KG1 (cell line): ENCODE data around the gene NXN.
"Not testable (repeated sequence)": the region's sequence is repeated elsewhere in the genome, so short reads cannot be mapped to it uniquely, and the experiment has no call there.

Experiments used
- DNase-seq: peaks from one replicate; lab custom pipeline; 2025; lab: John Stamatoyannopoulos, UW

Gene NXN

GRCh38 chr17:830381-830780 is 149.2 kb downstream of the NXN start:
- DNase-seq, result no peak

GRCh38 chr17:829614-830013 is 150.0 kb downstream of the NXN start:
- DNase-seq, result not testable (repeated sequence)

GRCh38 chr17:828761-829160 is 150.8 kb downstream of the NXN start:
- DNase-seq, result no peak

- no peak for DNase-seq
These were observed 152.8 kb downstream of the NXN start for GRCh38 chr17:826778-827177.

- DNase-seq, result no peak
These were observed 154.4 kb downstream of the NXN start for GRCh38 chr17:825216-825615.

GRCh38 chr17:824378-824777 is 155.2 kb downstream of the NXN start:
- DNase-seq, result no peak

GRCh38 chr17:823501-823902 is 156.1 kb downstream of the NXN start:
- DNase-seq, result no peak

GRCh38 chr17:819251-819650 is 160.3 kb downstream of the NXN start:
- DNase-seq, result no peak

GRCh38 chr17:814371-814770 is 165.2 kb downstream of the NXN start:
- DNase-seq, result no peak

- DNase-seq, result no peak
These were observed 166.9 kb downstream of the NXN start for GRCh38 chr17:812638-813204.

- DNase-seq, result no peak
These were observed 168.4 kb downstream of the NXN start for GRCh38 chr17:811051-811784.

GRCh38 chr17:807523-808294 is 171.9 kb downstream of the NXN start:
- DNase-seq, result no peak

GRCh38 chr17:806781-807522 is 172.6 kb downstream of the NXN start:
- no peak for DNase-seq

GRCh38 chr17:806346-806745 is 173.2 kb downstream of the NXN start:
- no peak for DNase-seq

GRCh38 chr17:805886-806285 is 173.7 kb downstream of the NXN start:
- DNase-seq, result not testable (repeated sequence)

- DNase-seq, result no peak
These were observed 174.8 kb downstream of the NXN start for GRCh38 chr17:804541-805435.

GRCh38 chr17:802901-803881 is 176.4 kb downstream of the NXN start:
- DNase-seq, result no peak

GRCh38 chr17:802481-802880 is 177.1 kb downstream of the NXN start:
- no peak for DNase-seq

GRCh38 chr17:801660-802059 is 177.9 kb downstream of the NXN start:
- DNase-seq, result no peak
